K562 (cell line): ENCODE results near the gene PSORS1C2. TPM values are rescaled to one million over a fixed set of nuclear protein-coding genes. Genes with fewer than 3 reads are reported as not detected.

Experiments used
- ATAC-seq: fragments of 200-7000 bp; cut with Tn5 transposase; 3 replicates; pipeline ENCODE4 v1.9.1; 2020; ENCODE audit warnings: moderate library complexity
- BruUV-seq: library from RNA; stranded (reverse); fragments of 400-500 nt; replicated peaks from 2 replicates; lab custom pipeline; 2021; lab: Mats Ljungman, UMichigan
- CTCF ChIA-PET: fragments of 300-600 bp; formaldehyde crosslinking; extraction: SDS; loops from one replicate; lab custom pipeline; 2021; ENCODE audit warnings: low intra/inter-chr PET ratio; lab: Yijun Ruan, JAX
- POLR2A ChIA-PET: fragments of 300-600, 350-650 bp; sonication (Branson Sonifier 250); formaldehyde crosslinking; extraction: SDS; loops from one replicate; lab custom pipeline; 2021; ENCODE audit warnings: antibody characterized with exemption, inconsistent platforms; lab: Yijun Ruan, JAX
- DNase-seq, 4 experiments: peaks; one replicate each; pipeline versions ENCODE4 v3.0.0 to v3.0.0-alpha.2; 2011 to 2018; ENCODE audit warnings: low spot score in 3 of 4, mixed read lengths in 3 of 4; ENCODE audit errors: extremely low read depth in 1 of 4
- FAIRE-seq: peaks from 2 replicates; lab custom pipeline; 2011; peaks lifted over from hg19 to GRCh38; lab: Jason Lieb, UNC
- H2AFZ ChIP-seq: 2 replicates; pipeline ENCODE4 v1.6.0; 2011; ENCODE audit warnings: low read depth, low read length, control low read depth, inconsistent platforms
- H3K27ac ChIP-seq: fragments of 200-600 bp; 3 replicates; pipeline ENCODE4 v1.8.0; 2011; ENCODE audit warnings: low read depth, mild to moderate bottlenecking, control low read depth, inconsistent platforms, low read length, moderate library complexity, mixed read lengths; ENCODE audit errors: extremely low read depth
- H3K27me3 ChIP-seq, 2 experiments: fragments of 300-600 bp in 1 of 2; 2 replicates in 1 of 2; 3 replicates in 1 of 2; pipeline versions ENCODE4 v1.6.0 to v1.8.0; 2011; ENCODE audit warnings: inconsistent platforms in 2 of 2, low read length in 2 of 2, mild to moderate bottlenecking in 1 of 2, mixed read lengths in 1 of 2, moderate library complexity in 1 of 2; ENCODE audit not compliant: control insufficient read depth in 2 of 2, insufficient read depth in 2 of 2
- H3K36me3 ChIP-seq: fragments of 300-600 bp; 3 replicates; pipeline ENCODE4 v1.8.0; 2011; ENCODE audit warnings: mild to moderate bottlenecking, low read length, inconsistent platforms; ENCODE audit not compliant: control insufficient read depth, insufficient read depth
- H3K4me1 ChIP-seq, 2 experiments: fragments of 200-600 bp in 1 of 2; replicated peaks in 1 of 2; 2 replicates in 1 of 2; 3 replicates in 1 of 2; pipeline versions ENCODE4 v1.5.1 to v1.8.0; 2011; ENCODE audit warnings: inconsistent platforms in 2 of 2, low read length in 2 of 2, mild to moderate bottlenecking in 1 of 2, mixed read lengths in 1 of 2, moderate library complexity in 1 of 2; ENCODE audit not compliant: control insufficient read depth in 2 of 2, insufficient read depth in 2 of 2
- H3K4me2 ChIP-seq: 2 replicates; pipeline ENCODE4 v1.6.1; 2011; ENCODE audit warnings: low read length, control low read depth, inconsistent platforms, mixed read lengths; ENCODE audit not compliant: insufficient read depth
- H3K4me3 ChIP-seq: fragments of 200-600 bp; sonication (generic), shearing (Covaris generic); 2 replicates; pipeline ENCODE4 v1.5.1; 2016; ENCODE audit warnings: control low read depth, inconsistent platforms
- H3K79me2 ChIP-seq: fragments of 200-600 bp; 3 replicates; pipeline ENCODE4 v1.8.0; 2011; ENCODE audit warnings: low read length, inconsistent platforms; ENCODE audit not compliant: control insufficient read depth, insufficient read depth
- H3K9ac ChIP-seq, 2 experiments: 2 replicates each; pipeline versions ENCODE4 v1.6.0 to v1.6.1; 2011; ENCODE audit warnings: low read depth in 2 of 2, low read length in 2 of 2, control low read depth in 1 of 2, inconsistent platforms in 1 of 2, mild to moderate bottlenecking in 1 of 2, mixed read lengths in 1 of 2; ENCODE audit not compliant: insufficient read depth in 1 of 2
- H3K9me1 ChIP-seq: one replicate; pipeline ENCODE4 v1.6.0; 2011; ENCODE audit warnings: inconsistent platforms, mild to moderate bottlenecking, low read length, moderate library complexity; ENCODE audit not compliant: control insufficient read depth, insufficient read depth
- H3K9me3 ChIP-seq: replicated peaks from 2 replicates; pipeline ENCODE4 v1.5.1; 2011; ENCODE audit warnings: low read depth, low read length, inconsistent platforms; ENCODE audit not compliant: control insufficient read depth, insufficient read depth
- H4K20me1 ChIP-seq: replicated peaks from 2 replicates; pipeline ENCODE4 v1.6.1; 2011; ENCODE audit warnings: low read length, inconsistent platforms, mixed read lengths; ENCODE audit not compliant: control insufficient read depth, insufficient read depth
- ZNF184 ChIP-seq: sonication (generic); formaldehyde crosslinking; IDR thresholded peaks from 2 replicates; pipeline ENCODE4 v1.5.0; 2020; ENCODE audit warnings: missing genetic modification reagents
- WGBS: fragments of 100-300 bp; shearing (Covaris generic); methylation state at CpG from one replicate; pipeline ENCODE4 v1.1.6; 2016; ENCODE audit warnings: low coverage, mixed read lengths; ENCODE audit not compliant: insufficient coverage; ENCODE audit errors: missing lambda C conversion rate; 5-methylcytosine and 5-hydroxymethylcytosine counted together
- in situ Hi-C: fragments of 300-500 bp; cut with MboI; formaldehyde crosslinking; loops from 4 replicates; pipeline ENCODE4 v1.15.0; 2018; ENCODE audit warnings: inconsistent platforms, mixed read lengths
- intact Hi-C: fragments of 100-400 bp; cut with micrococcal nuclease; formaldehyde crosslinking; loops from 2 replicates; pipeline ENCODE4 v1.14.2; 2022
- polyA plus RNA-seq, 8 experiments: library from polyadenylated mRNA; depleted of rRNA in 4 of 8; stranded (reverse) in 5 of 8; unstranded in 3 of 8; fragments of >200 nt; fragmentation: Nextera tagmentation in 2 of 8; fragmentation: Illumina TruSeq in 1 of 8; extraction: Ambion mirVana in 2 of 8; extraction: Trizol in 1 of 8; gene quantifications; 2 replicates each; pipeline versions ENCODE4 v1.2.1 to v1.2.3, GENCODE V29; 2011 to 2014; ENCODE audit warnings: inconsistent platforms in 1 of 8, missing spikeins in 1 of 8
- total RNA-seq, 7 experiments: library from RNA; depleted of rRNA in 6 of 7; stranded (reverse); fragments of >200 nt in 6 of 7; fragmentation: Illumina TruSeq in 2 of 7; extraction: Trizol in 2 of 7; gene quantifications; 2 replicates each; pipeline versions ENCODE4 v1.2.1 to v1.2.3, GENCODE V29; 2011 to 2021; ENCODE audit warnings: low replicate concordance in 1 of 7
- TF ChIP-seq, protein P1 (sequence below), 2 experiments: fragments of 450-650 bp in 1 of 2; sonication (generic) in 1 of 2; formaldehyde crosslinking in 1 of 2; IDR thresholded peaks in 1 of 2; conservative IDR thresholded peaks in 1 of 2; 2 replicates each; pipeline versions ENCODE4 v1.6.1 to v1.8.1; 2016 to 2023; ENCODE audit warnings: mild to moderate bottlenecking in 2 of 2, moderate library complexity in 2 of 2, inconsistent platforms in 1 of 2, missing genetic modification reagents in 1 of 2

PSORS1C2 gene
- total and polyA plus RNA-seq, 9 of the 15 experiments (the other 6 are each of a cell fraction or from before 2014, with no cell fraction given): not detected

DNA sequence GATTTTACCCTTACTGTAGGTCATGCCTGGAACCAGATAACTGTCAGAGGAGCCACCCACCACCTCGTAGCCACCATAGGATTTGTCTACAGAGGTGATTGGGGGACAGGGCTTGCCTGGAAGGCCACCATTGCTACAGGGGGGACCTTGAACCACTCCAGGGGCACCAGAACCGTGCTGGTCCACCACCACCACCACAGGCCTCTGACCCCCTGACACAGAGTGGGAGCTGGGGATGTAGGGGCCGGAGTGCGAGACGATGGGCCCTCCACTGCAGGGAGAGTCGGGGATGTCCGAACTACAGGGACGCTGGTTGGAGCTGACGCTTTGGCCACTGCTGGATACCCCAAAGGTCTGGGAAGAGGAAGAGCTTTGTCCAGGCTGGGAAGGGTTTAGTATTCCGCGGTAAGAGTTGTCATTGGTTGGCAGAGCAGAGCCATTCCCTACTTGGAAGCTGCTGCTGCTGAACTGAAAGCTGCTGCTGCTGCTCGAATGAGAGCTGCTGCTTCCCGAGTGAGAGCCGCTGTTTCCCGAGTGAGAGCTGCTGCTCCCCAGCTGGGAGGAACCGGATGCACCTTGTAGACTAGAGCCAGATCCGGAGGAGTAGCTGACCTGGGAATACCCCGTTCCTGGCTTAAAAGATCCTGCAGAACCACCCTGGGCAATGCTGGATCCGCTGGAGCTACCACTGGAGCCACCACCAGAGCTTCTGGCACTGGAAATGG, 22.0 kb downstream of the PSORS1C2 start:
- Histone ChIP-seq H3K9me3 (no peaks in the 10 kb centered on the region), H3K27me3 (peaks cover 56 to 82% of the 10 kb centered on the region in 2 experiments), H3K79me2 (no peaks in the 10 kb centered on the region), H3K4me3 (no peak overlapping the region), H3K4me1 (peaks cover 0 to 9% of the 10 kb centered on the region in 2 experiments; a peak in 3 of 5 replicates), H3K27ac (no peak overlapping the region), H3K9me1 (no peaks in the 10 kb centered on the region), H3K9ac (peak overlapping the region in 1 of 2 experiments; percentile 15; a peak in 1 of 4 replicates), H3K4me2 (no peak overlapping the region), H3K36me3 (no peaks in the 10 kb centered on the region), H2AFZ (no peak overlapping the region), H4K20me1 (peaks cover 3% of the 10 kb centered on the region; the same call in 1 of the 2 replicates)
- in situ Hi-C loops (no loop called here), intact Hi-C loops (no loop called here)
- DNase-seq (no peak), FAIRE-seq (no peak), ATAC-seq (no peak)
- ChIA-PET CTCF (interaction anchor here (0.7 kb wide), 1 partner anchor 31 kb away, joined by 3 read pairs; no protein-coding TSS in a partner anchor), POLR2A (interaction anchor here (0.7 kb wide), 1 partner anchor 19 kb away, joined by 3 read pairs; no protein-coding TSS in a partner anchor)
- TF ChIP-seq, protein P1, sequence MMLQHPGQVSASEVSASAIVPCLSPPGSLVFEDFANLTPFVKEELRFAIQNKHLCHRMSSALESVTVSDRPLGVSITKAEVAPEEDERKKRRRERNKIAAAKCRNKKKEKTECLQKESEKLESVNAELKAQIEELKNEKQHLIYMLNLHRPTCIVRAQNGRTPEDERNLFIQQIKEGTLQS (IDR thresholded peaks at IDR 0.05): no peak
- TF ChIP-seq, protein P1 (CRISPR knock-in tag; conservative IDR thresholded peaks at IDR 0.05): no peak
- TF ChIP-seq ZNF184 (CRISPR knock-in tag): no peak
- no TSS peak for BruUV-seq
- 4% methylated on average over 19 of the region's 19 CpGs for WGBS
